Prostate gland (tissue), 2 donors: ENCODE data around the gene MSI1. TPM values are rescaled to one million over a fixed set of nuclear protein-coding genes. Genes with fewer than 3 reads are reported as not detected.

Experiments
- DNase-seq: peaks from one replicate; pipeline ENCODE4 v3.0.0-alpha.2; 2019; ENCODE audit warnings: low spot score
- H3K27ac ChIP-seq, 2 donors: fragments of 200-600 bp; sonication (generic); 2 replicates each; pipeline ENCODE4 v1.5.1; 2017 to 2019
- H3K27me3 ChIP-seq: fragments of 200-600 bp; sonication (generic); replicated peaks from 2 replicates; pipeline ENCODE4 v1.5.1; 2019; ENCODE audit not compliant: insufficient read depth
- H3K36me3 ChIP-seq, 2 donors: fragments of 200-600 bp; sonication (generic); 1 replicate in 1 of 2; 2 replicates in 1 of 2; pipeline versions ENCODE4 v1.5.1 to v1.8.1; 2017 to 2019
- H3K4me1 ChIP-seq: fragments of 200-600 bp; sonication (generic); replicated peaks from 2 replicates; pipeline ENCODE4 v1.5.1; 2019
- H3K4me3 ChIP-seq, 2 donors: fragments of 200-600 bp; sonication (generic); 2 replicates each; pipeline ENCODE4 v1.5.1; 2017 to 2019
- H3K9me3 ChIP-seq: fragments of 200-600 bp; sonication (generic); 2 replicates; pipeline ENCODE4 v1.5.1; 2017
- CTCF ChIP-seq, 4 experiments: fragments of 200-600 bp in 2 of 4; fragments of 450-650 bp in 2 of 4; sonication (generic) in 2 of 4; IDR thresholded peaks; 1 replicate in 3 of 4; 2 replicates in 1 of 4; pipeline ENCODE4 v1.5.1; 2016 to 2019; ENCODE audit warnings: antibody characterized with exemption in 4 of 4, mild to moderate bottlenecking in 2 of 4, moderate library complexity in 2 of 4
- POLR2A ChIP-seq: fragments of 450-650 bp; IDR thresholded peaks from one replicate; pipeline ENCODE4 v1.6.1; 2016; ENCODE audit warnings: antibody characterized with exemption, mild to moderate bottlenecking
- POLR2AphosphoS5 ChIP-seq: sonication (generic); formaldehyde crosslinking; IDR thresholded peaks from one replicate; pipeline ENCODE4 v1.6.1; 2017; ENCODE audit warnings: antibody characterized with exemption
- WGBS: methylation state at CpG from one replicate; pipeline ENCODE4 v1.1.5; 2018; 5-methylcytosine and 5-hydroxymethylcytosine counted together
- intact Hi-C: fragments of 100-400 bp; cut with DNase I; formaldehyde crosslinking; loops from one replicate; pipeline ENCODE4 v1.14.2; 2022
- total RNA-seq, 2 donors: library from RNA; depleted of rRNA; stranded (reverse); fragments of >200 nt; gene quantifications; one replicate each; pipeline ENCODE4 v1.1.0, GENCODE V29; 2016

MSI1 gene
- total RNA-seq, 2 donors from 2014 or later, result 1.7 to 8.2 TPM

GRCh38 chr12:120403869-120404268 is 34.9 kb upstream of the MSI1 start:
- TF ChIP-seq CTCF (IDR thresholded peaks at IDR 0.05), result no peak
- TF ChIP-seq POLR2AphosphoS5, result no peak
- TF ChIP-seq POLR2A, result no peak
- Histone ChIP-seq H3K27me3 (no peaks in the 10 kb centered on the region), H3K36me3 (no peaks in the 10 kb centered on the region), H3K27ac (no peak overlapping the region), H3K4me3 (no peak overlapping the region), H3K9me3 (no peaks in the 10 kb centered on the region), H3K4me1 (no peaks in the 10 kb centered on the region)
- intact Hi-C loops, result no loop called here
- WGBS, result 62% methylated on average over 3 of the region's 3 CpGs
- no peak for DNase-seq

GRCh38 chr12:120402217-120402616 is 33.3 kb upstream of the MSI1 start:
- TF ChIP-seq POLR2AphosphoS5, result no peak
- no peak for TF ChIP-seq CTCF (IDR thresholded peaks at IDR 0.05)
- TF ChIP-seq POLR2A, result no peak
- 30% methylated on average over 13 of the region's 13 CpGs for WGBS
- intact Hi-C loops, result no loop called here

GRCh38 chr12:120399531-120399930 is 30.6 kb upstream of the MSI1 start:
- H3K27ac ChIP-seq, result no peak overlapping the region
- H3K9me3 ChIP-seq, result no peaks in the 10 kb centered on the region
- peaks cover 3% of the 10 kb centered on the region for H3K4me1 ChIP-seq
- TF ChIP-seq POLR2A, result no peak
- TF ChIP-seq POLR2AphosphoS5, result no peak
- no peak for TF ChIP-seq CTCF (IDR thresholded peaks at IDR 0.05)
- H3K4me3 ChIP-seq, result no peak overlapping the region
- no peaks in the 10 kb centered on the region for H3K27me3 ChIP-seq
- 79% methylated on average over 5 of the region's 5 CpGs for WGBS
- no peak for DNase-seq
- no peaks in the 10 kb centered on the region for H3K36me3 ChIP-seq
- intact Hi-C loops, result no loop called here

More at GRCh38 chr12:120402217-120402616, 33.3 kb upstream of the MSI1 start:
- Histone ChIP-seq H3K4me1 (no peaks in the 10 kb centered on the region), H3K9me3 (no peaks in the 10 kb centered on the region), H3K36me3 (no peaks in the 10 kb centered on the region), H3K27ac (no peak overlapping the region), H3K27me3 (no peaks in the 10 kb centered on the region), H3K4me3 (no peak overlapping the region)
- no peak for DNase-seq

- Histone ChIP-seq H3K9me3 (no peaks in the 10 kb centered on the region), H3K4me1 (peaks cover 8% of the 10 kb centered on the region), H3K27ac (peak overlapping the region; percentile 38 to 81), H3K36me3 (no peaks in the 10 kb centered on the region), H3K4me3 (no peak overlapping the region), H3K27me3 (no peaks in the 10 kb centered on the region)
- no peak for TF ChIP-seq CTCF (IDR thresholded peaks at IDR 0.05)
- TF ChIP-seq POLR2A, result no peak
- TF ChIP-seq POLR2AphosphoS5, result peak; percentile 27
- 28% methylated on average over 33 of the region's 33 CpGs for WGBS
- DNase-seq, result peak; percentile 8
- intact Hi-C loops, result no loop called here
Measured at GRCh38 chr12:120397824-120398540, 29.0 kb upstream of the MSI1 start.
